NCI-H1694 (cell line): ENCODE measurements around the gene IRGQ.
"Not testable (repeated sequence)": the region's sequence is repeated elsewhere in the genome, so short reads cannot be mapped to it uniquely, and the experiment has no call there.

Experiments
- DNase-seq: peaks from one replicate; lab custom pipeline; 2025; lab: John Stamatoyannopoulos, UW

IRGQ gene

DNA sequence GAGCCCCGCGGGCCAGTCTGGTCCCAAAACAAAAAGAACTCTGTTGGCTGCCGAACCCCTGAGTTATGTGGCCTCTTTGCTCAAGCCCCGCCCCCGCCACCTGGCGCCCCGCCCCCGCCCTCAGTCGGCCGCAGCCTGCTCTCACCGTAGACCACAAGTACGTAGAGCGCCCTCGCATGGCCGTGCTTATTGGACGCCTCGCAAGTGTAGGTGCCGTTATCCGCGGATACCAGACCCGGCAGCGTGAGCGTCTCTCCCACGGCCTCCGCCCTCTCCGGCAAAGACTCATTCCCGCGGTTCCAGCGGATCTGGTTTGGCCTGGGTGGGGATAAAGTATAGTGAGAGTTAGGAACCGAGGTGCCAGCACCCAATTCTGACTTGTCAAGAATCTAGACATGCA is 29.0 kb upstream of the IRGQ start:
- DNase-seq = no peak

GRCh38 chr19:43623889-43624670 is 28.1 kb upstream of the IRGQ start:
- DNase-seq = no peak

DNA sequence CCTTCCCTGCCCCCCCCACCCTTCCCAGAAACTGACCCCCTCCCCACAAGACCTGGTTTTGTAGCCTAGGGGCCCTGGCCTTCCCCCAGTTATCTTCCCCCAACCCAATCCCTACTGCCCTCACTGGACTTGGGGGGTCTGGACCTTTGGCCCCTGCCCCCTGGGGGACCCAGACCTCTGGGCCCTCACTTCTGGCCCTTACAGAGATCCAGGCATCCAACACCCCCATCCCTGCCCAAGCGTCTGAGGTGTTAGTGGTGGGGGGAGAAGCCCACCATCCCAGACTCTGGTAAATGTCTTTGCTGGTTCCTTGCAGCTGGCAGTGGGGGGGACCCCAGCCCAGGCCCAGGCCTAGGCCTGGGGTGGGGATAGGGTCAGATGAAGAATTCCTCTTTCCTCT is 27.0 kb upstream of the IRGQ start:
- DNase-seq = no peak

GRCh38 chr19:43622070-43622469 is 26.1 kb upstream of the IRGQ start:
- DNase-seq = no peak

DNA sequence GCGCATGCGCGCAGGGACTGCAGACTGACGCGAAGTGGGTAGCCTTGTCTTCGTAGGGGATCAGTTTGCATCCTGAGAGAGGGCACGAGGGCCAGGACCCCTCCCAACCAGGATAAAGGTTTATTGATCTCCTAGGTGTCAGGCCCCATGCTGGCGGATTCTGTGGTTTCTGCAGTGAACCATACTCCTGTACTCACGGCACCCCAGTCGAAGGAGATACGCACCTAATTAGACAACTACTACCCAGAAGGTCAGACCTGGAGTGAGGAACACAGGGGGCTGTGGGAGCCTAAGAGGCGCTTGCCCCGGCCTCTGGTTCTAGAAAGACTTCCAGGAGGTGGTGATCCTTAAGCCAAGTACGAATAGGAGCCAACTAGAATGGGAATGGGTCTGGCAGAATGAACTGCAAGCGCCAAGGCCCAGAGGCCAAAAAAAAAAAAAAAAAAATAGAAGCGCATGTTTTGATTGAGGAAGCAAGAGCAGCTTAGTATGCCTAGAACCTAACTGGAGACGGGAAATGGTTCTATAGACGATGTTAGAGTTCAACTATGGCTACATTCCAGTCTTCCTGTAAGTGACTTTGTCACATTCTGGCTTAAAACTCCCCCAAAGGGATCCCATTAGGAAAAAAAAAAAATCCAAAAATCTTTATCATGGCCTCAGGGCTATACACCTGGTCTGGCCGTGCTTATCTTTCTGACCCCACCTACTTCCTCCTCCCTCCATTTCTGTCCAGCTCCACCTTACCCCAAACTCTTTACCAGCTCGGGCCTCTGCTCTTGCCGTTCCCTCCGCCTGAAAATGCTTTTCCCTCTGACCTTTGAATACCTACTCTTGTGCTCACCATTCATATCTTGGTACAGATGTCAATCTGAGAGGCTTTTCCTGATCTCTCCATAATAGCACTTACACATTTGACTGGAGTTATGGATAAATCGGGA is 24.4 kb upstream of the IRGQ start:
- DNase-seq = no peak

GRCh38 chr19:43619262-43620060 is 23.5 kb upstream of the IRGQ start, which contains the start of gene ZNF428:
Gene ZNF428 (minus strand): TSS chr19:43619629. CDS start chr19:43614304, 5,325 bp downstream.
- DNase-seq = peak; percentile 91

DNA sequence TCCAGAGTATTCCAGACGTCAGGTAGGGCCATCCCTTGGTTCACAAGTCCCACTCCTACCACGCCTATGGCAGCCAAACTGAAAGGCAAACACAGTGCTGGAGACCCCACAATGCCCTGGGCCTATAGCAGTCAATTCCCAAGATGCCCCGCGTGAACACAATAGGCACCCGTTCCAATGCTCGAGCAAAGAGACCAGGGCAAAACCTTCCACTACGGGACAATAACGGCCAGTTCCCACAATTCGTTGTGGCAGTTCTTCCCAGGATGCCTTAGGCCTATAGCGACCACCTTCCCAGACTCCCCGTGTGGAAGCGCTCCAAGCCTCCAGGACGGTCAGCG is 23.0 kb upstream of the IRGQ start:
- DNase-seq = peak; percentile 78

DNA sequence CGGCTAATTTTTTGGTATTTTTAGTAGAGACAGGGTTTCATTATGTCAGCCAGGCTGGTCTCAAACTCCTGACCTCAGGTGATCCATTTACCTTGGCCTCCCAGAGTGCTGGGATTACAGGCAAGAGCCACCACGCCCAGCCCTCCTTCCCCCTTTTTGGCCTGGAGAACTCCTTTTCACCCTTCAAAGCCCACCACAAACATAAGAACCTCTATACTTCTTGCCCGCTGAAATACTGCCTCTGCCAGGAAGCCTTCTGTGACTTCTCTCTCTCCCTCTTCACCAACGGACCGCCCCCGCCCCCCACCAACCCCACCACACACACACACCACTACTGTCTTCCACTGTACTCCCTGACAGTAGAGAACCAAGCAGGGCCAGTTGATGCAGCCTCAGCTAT is 21.0 kb upstream of the IRGQ start:
- DNase-seq = no peak

GRCh38 chr19:43616306-43616705 is 20.4 kb upstream of the IRGQ start:
- DNase-seq = no peak

- DNase-seq = no peak
Observed at GRCh38 chr19:43612374-43612773, 16.4 kb upstream of the IRGQ start.

DNA sequence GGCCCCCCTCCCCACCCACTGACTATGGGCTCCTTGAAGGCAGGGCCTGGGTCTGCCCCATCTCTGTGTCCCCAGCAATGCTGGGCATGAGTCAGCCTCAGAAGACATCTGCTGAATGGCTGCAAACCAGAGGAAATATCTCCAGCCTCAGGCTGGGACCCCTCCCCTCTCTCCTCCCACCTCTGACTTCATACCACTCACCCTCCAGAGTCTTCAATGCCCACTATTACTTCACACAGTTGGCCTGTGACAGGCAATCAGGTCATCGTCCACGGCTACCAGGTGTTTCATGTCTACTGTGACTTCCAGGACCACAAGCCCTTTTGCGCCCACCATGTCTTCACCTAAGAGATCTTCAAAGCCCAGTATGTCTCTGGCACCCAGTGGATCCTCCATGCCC is 15.9 kb upstream of the IRGQ start, which contains the start of gene SRRM5:
Gene SRRM5 (plus strand): TSS at position 301 of the 400 bp plus-strand sequence. CDS start 34 bp downstream, at position 335.
- DNase-seq = no peak

DNA sequence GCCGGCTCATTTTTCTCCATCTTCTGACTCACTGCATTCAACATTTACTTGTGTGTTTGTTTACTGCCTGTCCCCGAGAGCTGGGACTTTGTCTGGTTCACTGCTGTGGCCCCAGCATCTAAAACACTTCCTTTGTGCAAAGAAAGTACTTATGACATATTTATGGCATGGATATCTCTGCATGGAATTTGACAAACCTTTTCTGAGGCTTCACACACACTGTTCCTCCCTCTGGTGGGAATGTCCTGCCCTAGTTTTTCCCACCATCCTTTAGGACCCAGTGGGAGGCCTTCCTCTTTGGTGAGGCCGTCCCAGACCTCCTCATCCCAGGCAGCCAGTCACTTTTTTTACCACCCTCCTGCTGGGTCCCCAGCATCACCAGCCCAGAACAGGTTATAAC is 14.6 kb upstream of the IRGQ start:
- no peak for DNase-seq

- DNase-seq = no peak
Observed at GRCh38 chr19:43609872-43610271, 13.9 kb upstream of the IRGQ start.

DNA sequence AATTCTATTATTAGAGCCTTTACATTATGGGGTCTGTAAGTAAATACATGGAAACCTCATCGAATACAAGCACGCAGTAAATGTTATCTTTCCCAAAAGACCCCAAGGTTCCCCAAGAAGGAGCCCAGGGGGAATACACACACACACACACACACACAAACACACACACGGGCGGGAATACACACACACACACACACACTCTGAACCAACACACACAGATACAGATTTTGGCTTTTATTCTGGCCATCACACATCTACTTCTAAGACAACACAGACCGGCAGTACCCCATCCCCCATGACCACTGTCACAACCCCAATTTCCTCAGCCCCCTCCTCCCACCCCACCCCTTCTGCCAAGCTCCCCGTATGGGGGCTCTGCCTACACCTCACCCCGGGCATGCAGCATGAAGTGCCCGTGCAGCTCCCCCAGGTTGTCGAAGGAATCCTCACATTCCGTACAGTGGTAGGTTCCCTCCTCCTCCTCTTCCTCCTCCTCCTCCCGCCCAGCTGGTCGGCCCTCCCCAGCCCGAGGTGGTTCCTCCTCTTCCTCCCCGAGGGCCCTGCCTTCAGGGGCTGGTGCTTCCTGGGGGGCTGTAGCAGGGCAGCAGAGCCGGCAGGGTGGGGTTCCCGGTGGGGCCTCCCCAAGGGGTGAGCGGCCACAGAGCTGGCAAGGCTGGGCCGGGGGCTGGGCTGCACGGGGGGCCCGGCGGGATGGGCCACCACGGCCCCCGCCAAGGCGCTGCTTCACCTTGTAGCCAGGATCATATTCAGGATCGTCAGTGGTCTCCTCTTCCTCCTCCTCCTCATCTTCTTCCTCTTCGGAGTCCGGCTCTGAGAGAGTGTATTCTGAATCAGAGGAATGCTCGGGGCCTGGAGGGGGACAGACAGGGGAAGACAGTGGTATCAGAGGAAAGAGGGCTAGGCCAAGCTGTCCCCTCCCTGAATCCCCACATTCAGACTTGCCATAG is 11.6 kb upstream of the IRGQ start:
- DNase-seq = no peak

- DNase-seq = no peak
Observed at GRCh38 chr19:43606569-43607229, 10.8 kb upstream of the IRGQ start.

DNA sequence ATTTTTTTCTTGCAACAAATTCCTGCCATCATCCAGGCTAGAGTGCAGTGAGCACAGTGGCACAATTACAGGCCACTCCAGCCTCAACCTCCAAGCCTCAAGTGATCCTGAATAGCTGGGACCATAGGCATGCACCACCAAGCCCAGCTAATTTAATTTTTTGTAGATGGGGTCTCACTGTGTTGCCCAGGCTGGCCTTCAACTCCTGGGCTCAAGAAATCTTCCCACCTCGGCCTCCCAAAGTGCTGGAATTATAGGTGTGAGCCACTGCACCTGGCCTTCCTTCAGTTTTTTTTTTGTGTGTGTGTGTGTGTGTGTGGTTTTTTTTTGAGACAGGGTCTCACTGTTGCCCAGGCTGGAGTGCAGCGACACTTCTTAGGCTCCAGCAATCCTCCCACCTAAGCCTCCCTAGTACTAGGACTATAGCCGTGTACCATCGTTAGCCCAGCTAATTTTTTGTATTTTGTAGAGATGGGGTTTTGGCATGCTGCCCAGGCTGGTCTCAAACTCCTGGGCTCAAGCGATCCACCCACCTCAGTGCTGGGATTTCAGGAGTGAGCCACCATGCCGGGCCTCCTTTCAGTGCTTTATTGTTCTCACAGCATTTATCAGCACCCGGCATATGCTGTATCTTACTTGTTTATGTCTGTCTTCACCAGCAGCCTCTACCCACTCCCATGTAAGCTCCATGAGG is 10.1 kb upstream of the IRGQ start:
- no peak for DNase-seq

DNA sequence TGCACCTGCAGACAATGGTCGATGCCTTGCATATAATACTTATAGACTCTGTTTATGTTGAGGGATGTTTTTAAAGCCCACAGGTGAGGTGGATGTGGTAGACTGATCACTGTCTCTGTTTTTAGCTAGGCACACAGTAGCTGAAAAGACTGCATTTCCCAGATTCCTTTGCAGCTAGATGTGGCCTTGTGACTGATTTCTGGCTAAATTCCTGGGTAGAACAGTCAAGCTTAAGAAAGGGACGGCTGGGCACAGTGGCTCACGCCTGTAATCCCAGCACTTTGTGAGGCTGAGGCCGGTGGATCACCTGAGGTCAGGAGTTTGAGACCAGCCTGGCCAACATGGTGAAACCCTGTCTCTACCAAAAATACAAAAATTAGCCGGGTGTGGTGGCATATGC is 4.4 kb upstream of the IRGQ start:
- DNase-seq = not testable (repeated sequence)

DNA sequence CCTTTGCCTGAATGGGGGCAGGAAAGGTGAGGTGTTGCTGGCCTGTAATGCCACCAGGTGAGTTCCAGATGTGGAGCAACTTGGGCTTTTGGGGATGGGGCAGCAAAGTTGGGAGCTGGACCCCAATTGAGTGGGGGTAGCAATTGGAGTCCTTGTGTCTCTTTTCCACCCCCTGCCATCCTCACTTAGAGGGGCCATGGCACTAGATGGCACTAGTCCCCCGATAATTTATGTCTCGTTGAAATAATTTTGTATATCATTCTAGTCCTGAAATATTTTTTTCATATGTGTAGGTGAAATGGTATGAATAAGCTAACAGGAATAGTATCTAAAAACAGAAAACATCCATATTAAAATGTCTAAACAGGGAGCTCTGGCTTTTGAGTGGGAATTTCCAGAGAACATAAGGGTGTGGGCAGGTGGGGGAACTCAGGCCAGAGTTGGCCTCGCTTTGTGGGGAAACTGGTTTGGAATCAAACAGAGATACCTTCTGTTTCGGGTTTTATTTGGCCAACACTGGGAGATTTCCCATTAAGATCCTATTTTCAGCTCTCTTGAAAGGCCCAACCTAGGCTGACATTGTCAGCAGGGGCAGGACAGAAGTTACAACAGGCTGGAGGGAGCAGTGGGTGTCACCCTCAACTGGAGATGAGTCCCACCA is 3.8 kb upstream of the IRGQ start:
- no peak for DNase-seq
